K562 treated with DMSO at 1 percent for 24 hours (cell line): ENCODE results near the gene IP6K2. TPM values are rescaled to one million over a fixed set of nuclear protein-coding genes. Genes with fewer than 3 reads are reported as not detected.

ENCODE experiments used
- total RNA-seq: library from RNA; unstranded; fragments of 300-600 nt; gene quantifications from 2 replicates; pipeline ENCODE4 v1.2.3, GENCODE V29; 2022; ENCODE audit warnings: low read depth; ENCODE audit not compliant: insufficient read depth

The IP6K2 gene, protein sequence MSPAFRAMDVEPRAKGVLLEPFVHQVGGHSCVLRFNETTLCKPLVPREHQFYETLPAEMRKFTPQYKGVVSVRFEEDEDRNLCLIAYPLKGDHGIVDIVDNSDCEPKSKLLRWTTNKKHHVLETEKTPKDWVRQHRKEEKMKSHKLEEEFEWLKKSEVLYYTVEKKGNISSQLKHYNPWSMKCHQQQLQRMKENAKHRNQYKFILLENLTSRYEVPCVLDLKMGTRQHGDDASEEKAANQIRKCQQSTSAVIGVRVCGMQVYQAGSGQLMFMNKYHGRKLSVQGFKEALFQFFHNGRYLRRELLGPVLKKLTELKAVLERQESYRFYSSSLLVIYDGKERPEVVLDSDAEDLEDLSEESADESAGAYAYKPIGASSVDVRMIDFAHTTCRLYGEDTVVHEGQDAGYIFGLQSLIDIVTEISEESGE
- 56.1 and 62.7 TPM in 2 replicates for total RNA-seq

DNA sequence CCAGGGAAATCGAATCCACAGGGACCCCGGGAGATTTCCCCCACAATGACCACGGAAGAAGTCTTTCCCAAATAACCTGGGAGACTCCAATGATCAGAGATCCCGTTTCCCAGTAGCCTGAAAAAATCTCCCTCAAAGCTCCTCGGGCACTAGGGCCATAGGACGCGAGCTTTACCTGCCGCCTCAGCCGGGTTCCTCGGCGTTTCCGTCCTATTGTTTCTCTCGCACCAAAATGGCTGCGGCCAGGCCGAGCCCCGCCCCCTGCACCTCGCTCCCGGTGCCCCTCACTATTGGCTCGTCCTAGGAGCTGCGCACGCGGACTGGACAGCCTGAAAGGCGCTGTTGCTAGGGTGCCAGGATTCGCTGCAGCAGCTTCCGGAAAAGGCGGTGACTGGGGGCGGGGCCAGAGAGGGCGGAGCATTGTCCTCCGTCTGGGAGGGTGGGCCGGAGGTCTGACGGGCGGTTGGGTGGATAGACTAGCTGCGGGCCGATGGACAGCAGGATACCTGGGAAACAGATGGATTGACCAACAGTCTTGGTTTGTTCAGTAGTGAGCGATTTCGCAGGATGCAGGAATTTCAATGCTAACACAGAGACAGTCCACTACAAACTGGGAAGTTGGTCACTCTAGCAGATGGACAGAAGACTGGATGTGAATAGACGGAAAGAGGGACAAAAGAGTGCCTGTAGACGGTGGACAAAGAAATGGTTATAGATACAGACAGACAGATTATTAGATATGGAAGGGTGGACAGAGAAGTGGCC is at the start of gene IP6K2:
Gene IP6K2, minus strand, starts transcription at position 240 of the 765 bp plus-strand sequence. CDS start 21,930 bp downstream, outside the sequence.

DNA sequence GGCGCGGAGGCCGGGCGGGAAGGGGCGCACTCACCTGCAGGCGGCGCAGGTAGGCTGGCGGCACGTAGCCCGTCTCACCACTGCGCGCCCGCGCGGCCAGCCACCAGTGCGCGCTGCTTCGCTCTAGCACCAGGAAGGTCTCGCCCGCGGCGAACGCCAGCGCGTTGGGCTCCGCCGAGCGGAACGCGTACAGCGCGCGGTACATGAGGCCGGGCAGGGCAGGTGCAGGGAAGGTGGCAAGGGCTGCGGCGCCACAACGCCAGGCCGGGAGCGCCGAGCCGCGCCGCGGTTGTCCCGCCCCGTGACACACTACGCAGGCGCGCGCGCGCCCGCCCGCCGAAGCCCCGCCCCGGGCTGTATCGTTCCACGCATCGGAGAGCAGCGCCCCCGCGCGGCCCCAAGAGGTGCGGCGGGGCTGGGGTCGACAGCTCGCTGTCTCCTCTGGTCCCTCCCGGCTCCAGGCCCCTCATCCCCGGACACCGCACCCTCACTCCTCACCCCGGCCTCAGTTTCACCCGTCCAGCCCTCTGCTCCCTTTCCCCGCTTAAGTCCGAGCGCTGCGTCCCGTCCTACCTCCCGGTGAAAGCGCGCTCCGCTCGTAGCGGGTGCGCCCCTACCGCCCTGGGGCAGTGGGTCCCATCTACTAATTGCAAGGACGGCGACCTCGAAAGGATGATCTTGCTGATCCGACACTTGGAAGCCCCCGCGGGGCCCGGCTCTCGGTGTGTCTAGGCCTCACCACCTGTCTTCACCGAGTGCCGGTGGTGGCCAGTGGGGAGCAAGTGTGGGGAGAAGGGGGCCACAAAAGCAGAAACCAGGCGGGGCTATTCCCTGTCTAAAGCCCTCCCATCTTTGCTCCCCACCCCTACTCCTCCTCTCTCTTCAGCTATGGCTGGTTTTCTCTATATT is 31.2 kb downstream of the IP6K2 start, which contains the start of gene NCKIPSD:
Gene NCKIPSD, minus strand, starts transcription at position 313 of the 909 bp plus-strand sequence. Its CDS starts 108 bp downstream, at position 205.

DNA sequence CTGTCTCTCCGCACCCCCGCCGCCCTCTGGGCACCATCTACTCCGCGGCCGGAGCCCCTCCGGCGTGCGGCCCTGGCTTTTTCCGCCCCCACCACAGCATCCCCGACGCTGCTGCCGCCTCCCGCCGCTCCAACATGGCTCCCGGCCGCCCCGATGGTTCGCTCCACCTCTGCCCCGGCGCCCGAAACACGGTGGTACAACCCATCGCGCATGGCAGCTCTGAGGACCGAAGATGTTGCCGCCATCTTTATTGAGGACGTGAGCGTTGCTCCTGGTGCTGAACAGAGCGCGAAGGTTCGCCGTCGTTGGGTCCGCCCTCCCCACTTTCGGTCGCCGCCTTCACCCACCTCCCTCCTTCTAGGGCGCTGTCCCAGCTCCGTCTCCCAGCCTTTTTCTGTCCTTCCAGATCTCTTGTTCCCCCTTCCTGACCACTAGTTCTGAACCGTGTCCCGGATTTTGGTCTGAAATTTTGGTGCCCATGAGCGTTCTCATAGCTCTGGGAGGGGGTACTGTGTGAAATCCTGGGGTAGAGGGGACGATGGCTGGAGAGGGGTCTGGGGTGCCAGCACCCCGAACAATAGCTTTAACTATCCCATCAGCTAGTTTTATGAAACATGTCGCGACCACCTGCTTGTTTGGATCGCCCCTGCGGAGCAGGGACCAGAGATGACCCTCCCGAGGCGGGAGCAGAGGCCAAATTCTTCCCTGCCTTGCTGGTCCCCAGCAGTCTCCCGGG is 54.1 kb downstream of the IP6K2 start, which contains the start of gene CELSR3:
Gene CELSR3, minus strand, starts transcription at position 134 of the 736 bp plus-strand sequence. CDS start 252 bp downstream, outside the sequence.

Other genes with a start within 250 kb of the IP6K2 start
- 122 and 130 TPM in 2 replicates for gene SHISA5, start 213.0 kb downstream of the IP6K2 start, total RNA-seq
- gene PFKFB4, start 160.4 kb downstream of the IP6K2 start, total RNA-seq = 11.1 and 11.2 TPM in 2 replicates
- gene UCN2, start 153.4 kb downstream of the IP6K2 start, total RNA-seq = not detected in 2 replicates
- 1.1 and 1.5 TPM in 2 replicates for gene COL7A1, start 121.9 kb downstream of the IP6K2 start, total RNA-seq
- 313 and 317 TPM in 2 replicates for gene UQCRC1, start 107.6 kb downstream of the IP6K2 start, total RNA-seq
- not detected in 2 replicates for gene TMEM89, start 95.5 kb downstream of the IP6K2 start, total RNA-seq
- gene SLC26A6, start 81.8 kb downstream of the IP6K2 start, total RNA-seq = 21.8 and 28.5 TPM in 2 replicates
- 1.7 and 2.1 TPM in 2 replicates for gene CELSR3, start 54.3 kb downstream of the IP6K2 start, total RNA-seq
- gene NCKIPSD, start 31.3 kb downstream of the IP6K2 start, total RNA-seq = 25.6 and 27.7 TPM in 2 replicates
- 106 and 110 TPM in 2 replicates for gene PRKAR2A, start 130.7 kb upstream of the IP6K2 start, total RNA-seq
- gene SLC25A20, start 181.7 kb upstream of the IP6K2 start, total RNA-seq = 15.8 and 16.9 TPM in 2 replicates
- gene ARIH2, start 201.6 kb upstream of the IP6K2 start, total RNA-seq = 54.7 and 59.3 TPM in 2 replicates